ENCODE results near the gene PXN.
A peak's percentile ranks its signal among the peaks of the same experiment; 100 is the strongest.
"Not testable (repeated sequence)": the region's sequence is repeated elsewhere in the genome, so short reads cannot be mapped to it uniquely, and the experiment has no call there.

PXN gene

DNA sequence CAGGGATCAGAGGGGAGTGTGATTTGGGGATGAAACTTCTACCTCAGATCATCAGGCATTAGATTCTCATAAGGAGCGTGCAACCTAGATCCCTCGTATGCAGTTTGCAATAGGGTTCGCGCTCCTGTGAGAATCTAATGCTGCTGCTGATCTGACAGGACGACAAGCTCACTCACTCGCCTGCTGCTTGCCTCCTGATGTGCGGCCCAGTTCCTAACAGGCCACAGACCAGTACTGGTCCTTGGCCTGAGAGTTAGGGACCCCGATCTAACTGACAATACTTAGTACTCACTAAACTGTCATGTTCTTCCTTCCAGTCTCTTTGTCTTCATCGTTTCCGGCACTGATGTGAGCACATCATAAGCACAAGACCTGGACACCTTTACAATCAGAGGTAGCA is 59.3 kb downstream of the PXN start:
- DNase-seq: no peak

DNA sequence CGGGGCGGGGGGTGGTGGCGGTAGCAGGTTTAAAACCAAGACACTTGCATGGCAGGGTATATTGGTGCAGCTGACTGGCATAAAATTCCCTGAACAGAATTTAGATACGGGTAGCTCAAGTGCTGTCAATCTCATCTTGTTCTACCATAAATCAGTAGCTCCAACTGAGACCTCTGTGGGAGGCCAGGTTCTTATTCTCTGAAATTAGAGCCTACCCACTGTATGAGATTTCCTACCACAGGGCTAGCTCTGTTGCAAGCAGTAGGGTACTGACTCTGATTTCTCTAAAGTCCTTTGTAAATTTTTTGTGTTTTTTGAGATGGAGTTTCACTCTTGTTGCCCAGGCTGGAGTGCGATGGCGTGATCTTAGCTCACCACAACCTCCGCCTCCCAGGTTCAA is 61.4 kb downstream of the PXN start:
- no peak for DNase-seq

DNA sequence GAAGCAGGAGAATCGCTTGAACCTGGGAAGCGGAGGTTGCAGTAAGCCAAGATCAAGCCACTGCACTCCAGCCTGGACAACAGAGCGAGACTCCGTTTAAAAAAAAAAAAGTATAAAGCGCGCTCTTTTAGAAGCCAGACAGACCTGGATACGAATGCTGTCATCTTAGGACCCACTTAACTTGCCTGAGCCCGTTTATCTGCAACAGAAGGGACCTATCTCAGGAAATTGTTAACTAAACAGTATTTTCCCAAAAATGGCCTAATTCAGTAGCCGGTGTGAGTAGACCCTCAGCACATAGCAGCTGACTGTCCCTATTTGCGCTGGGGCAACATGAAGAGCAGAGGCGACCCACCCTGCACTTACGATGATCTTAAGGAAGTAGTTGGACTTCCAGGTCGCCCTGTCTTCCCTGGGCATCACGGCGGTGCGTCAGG is 65.1 kb downstream of the PXN start:
- DNase-seq: no peak

DNA sequence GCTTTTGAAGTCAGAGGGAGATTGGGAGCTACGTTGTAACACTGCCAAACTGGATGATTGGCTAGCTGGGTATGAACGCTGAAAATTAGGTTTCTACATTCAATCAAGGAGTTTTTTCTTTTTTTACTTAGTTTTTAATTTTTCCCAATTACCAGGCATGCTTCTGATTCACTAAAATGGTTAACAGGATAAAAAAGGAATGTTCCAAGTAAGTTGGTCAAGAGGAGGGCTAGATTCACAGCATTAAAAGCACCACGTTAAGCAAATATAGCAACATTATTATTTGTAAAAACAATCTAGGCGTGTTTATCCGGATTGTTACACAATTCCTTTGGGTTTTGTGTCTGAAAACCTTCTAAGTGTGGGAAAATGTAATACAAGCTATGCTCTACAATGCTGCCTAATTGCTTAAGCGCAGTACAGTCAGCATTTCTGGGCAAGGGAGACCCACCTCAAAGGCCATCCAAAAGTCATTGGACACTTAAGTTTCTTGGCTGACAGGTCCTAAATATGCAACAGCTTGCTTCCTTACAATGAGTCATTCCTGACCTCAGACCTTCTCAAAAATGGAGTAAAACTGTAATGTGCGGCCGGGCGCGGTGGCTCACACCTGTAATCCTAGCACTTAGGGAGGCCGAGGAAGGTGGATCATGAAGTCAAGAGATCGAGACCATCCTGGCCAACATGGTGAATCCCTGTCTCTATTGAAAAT is 65.8 kb downstream of the PXN start:
- DNase-seq: peak; percentile 63

GRCh38 chr12:120199025-120199424 is 66.5 kb downstream of the PXN start:
- no peak for DNase-seq

GRCh38 chr12:120197542-120197887 is 68.0 kb downstream of the PXN start:
- DNase-seq: no peak

- DNase-seq: not testable (repeated sequence)
Observed at GRCh38 chr12:120196817-120197541, 68.6 kb downstream of the PXN start.

DNA sequence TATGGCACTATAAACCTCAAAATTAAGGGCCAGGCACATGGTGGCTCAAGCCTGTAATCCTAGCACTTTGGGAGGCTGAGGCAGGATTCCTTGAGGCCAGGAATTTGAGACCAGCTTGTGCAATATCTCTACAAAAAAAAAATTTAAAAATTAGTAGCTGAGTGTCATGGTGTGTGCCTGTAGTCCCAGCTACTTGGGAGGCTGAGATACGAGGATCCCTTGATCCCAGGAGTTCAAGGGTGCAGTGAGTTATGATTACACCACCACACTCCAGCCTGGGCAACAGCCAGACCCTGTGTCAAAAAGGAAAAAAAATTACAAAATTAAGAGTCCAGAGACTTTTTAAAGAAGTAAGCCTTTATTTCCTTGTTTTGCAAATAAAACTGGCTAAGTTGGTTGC is 69.2 kb downstream of the PXN start:
- no peak for DNase-seq

DNA sequence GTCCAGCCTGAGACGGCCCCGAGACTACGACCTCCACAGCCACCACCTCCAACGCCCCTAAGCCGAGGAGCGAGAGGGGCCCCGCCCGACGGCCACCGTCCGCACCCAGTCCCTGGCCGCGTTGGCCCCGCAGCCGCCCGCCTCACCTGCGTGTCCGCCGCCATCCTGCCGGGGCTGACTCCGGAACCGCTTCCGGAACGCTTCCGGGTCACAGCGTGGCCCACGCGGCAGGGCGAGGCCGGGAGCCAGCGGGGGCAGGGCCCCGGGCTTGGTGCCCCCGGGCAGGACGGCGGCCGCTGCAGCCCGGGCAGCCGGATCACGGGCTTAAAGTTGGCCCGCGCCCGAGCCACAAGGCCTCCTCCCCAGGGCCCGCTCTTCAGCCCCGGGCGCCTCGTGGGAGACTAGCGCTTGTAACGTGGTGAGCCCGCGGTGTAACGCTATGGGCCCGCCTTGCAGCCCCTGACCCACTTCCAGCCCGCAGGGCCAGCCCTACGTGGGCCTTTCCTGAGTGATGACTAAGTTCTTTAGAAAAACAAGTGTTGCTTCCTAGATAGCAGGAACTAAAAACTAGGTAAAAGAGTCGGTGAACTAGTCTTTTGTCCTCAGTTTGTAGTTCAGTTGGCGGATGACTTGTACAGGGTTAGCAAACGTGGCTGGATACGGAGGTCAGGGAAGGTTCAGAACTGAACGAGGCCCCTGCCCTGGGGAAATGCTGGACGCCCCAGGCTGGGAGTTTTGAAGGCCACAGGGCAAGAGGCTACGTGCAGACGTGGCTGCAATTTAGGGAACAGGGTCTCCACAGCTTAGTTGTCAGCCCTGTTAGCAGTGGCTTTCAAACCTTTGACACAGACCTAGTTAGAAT is 70.8 kb downstream of the PXN start, which contains the start of gene GCN1:
TSS of gene GCN1 (minus strand) at position 182 of the 862 bp plus-strand sequence. CDS start at position 164, 18 bp downstream.
- peak; percentile 91 for DNase-seq

GRCh38 chr12:120194226-120194533 is 71.3 kb downstream of the PXN start:
- no peak for DNase-seq

DNA sequence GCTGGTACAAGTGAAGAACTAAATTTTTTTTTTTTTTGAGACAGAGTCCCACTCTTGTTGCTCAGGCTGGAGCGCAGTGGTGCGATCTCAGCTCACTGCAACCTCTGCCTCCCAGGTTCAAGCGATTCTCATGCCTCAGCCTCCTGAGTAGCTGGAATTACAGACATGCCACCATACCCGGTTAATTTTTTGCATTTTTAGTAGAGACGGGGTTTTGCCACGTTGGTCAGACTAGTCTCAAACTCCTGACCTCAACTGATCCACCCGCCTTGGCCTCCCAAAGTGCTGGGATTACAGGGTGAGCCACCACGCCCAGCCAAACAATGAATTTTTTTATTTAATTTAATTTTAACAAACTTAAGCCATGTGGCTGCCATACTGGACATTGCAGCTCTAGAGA is 72.2 kb downstream of the PXN start:
- not testable (repeated sequence) for DNase-seq

- no peak for DNase-seq
Observed at GRCh38 chr12:120190985-120191480, 74.5 kb downstream of the PXN start.

- no peak for DNase-seq
Observed at GRCh38 chr12:120190386-120190785, 75.1 kb downstream of the PXN start.

DNA sequence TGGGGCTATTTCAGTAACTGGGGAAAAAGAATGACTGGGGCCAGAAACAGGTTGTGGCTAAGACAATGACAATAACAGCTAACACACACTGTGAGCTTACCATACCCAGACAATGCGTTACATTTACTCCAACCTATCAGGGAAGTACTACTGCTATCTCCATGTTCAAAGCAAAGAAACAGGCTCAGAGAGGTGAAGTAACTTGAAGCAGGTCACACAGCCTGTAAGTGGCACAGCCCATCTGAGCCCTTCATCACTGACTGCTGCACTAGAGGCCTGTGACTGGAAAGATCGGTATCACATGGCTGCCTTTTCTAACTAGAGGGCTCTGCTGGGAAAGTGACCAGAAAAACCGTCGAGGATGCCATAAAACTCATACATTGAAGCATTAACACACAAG is 78.9 kb downstream of the PXN start:
- DNase-seq: no peak

DNA sequence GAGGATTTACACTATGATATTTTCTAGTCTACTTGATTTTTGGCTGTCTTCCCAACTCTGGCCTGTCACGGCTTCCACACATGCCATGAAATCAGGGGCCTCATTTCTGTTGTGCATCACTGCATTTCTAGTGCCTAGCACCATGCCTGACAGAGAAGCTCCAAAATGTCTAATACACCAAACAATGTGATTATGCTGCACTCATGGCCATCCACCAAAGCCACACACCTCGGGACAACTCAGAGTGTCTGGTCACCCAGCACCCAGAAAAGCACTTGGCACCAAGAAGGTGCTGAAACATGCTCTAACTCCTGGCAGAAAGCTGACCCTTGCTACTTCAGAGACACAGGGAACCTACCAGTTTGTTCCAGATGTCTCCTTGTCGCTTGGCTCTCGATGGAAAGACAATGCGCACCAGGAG is 82.3 kb downstream of the PXN start:
- no peak for DNase-seq

DNA sequence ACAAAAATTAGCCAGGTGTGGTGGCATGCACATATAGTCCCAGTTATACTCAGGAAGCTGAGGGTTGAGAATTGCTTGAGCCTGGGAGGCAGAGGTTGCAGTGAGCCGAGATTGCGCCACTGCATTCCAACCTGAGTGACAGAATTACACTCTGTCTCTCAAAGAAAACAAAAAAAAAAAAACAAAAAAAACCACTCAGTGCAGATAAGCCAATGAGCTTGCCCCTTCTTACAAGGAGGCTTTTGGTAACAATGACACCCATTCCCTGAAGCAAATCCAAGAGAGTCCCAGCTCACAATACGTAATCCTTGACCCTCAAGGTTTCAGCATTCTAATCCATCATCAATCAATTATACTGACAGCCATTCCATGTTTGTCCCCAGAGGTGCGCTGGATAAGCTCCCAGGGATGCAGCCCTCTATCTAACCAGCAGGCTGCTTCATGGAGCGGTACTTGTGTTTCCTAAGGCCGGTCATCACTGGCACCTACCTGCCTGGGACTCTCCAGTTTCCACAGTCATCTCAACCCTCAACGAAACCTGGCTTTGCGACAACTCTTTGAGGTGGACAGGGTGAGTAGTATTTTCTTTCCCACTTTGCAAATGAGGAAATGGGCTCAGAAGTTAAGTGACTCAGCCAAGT is 83.4 kb downstream of the PXN start:
- no peak for DNase-seq

- no peak for DNase-seq
Observed at GRCh38 chr12:120180975-120181374, 84.6 kb downstream of the PXN start.

DNA sequence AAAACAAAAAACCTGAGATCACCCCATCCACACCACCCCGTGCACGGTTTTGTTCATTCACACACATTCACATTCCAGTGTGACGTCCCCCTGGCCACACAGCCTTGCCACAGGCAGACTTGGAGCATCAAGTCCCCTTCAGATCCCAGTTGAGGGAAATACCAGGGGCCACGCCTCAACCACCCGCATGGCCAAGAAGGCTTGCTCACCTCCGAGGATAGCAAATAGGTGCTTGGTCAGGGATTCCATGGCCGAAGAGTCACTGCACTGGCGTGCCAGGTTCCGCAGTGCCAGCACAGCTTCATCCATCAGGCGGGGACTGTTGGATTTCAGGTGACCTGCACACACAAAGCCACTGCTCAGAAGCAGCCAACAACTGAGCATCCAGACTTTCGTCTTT is 90.0 kb downstream of the PXN start:
- no peak for DNase-seq

DNA sequence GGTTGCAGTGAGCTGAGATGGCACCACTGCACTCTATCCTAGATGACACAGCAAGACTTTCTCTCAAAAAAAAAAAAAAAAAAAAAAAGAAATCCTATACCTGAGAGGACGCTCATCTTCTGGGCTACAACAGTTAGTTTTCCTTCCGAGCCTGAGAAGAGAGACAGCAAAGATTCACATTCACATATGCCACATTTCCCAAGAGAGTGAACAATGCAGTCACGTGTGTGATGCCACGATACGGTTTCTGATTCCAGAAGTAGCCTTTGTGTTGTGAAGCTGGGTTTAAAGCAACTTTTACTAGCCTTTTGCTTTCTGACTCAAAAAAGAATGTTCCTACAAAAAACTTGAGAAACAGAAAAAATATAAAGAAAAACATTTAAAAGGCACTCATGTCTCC is 90.5 kb downstream of the PXN start:
- DNase-seq: no peak

- DNase-seq: no peak
Observed at GRCh38 chr12:120172053-120172452, 93.5 kb downstream of the PXN start.

DNA sequence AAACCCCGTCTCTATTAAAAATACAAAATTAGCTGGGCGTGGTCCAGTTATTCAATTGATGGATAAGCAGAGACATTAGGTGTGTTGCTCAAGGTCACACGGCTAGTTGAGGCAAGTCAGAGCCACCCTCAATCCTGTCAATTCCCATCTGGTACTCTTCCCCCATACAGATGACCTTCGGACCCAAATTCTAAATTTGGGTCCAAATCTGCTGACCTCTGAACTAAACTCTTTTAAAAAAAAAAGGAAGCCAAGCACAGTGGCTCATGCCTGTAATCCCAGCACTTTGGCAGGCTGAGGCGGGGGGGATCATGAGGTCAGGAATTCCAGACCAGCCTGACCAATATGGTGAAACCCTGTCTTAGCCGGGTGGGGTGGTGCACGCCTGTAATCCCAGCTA is 94.9 kb downstream of the PXN start:
- DNase-seq: no peak

- no peak for DNase-seq
Observed at GRCh38 chr12:120169946-120170345, 95.6 kb downstream of the PXN start.

DNA sequence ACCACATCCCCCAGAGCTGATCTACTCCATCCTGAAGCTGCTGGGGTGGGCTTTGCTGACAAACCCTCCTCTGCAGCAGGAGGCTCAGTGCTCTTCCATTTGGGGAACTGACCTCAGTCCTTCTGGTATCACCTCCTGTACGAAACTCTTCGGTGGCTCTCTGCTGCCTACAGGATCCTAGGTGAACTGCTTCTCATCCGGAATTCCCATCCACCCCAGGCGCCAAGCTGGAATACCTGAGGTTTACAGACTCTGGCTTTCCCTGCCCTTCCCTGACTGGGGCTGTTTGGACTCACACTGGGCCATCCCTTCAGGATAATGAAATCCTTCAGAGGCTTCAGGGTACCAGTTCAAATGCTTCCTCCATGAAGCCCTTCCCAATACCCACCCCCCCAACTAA is 97.2 kb downstream of the PXN start:
- DNase-seq: no peak
